Hypothalamus (tissue), 51 donors: ENCODE data around the gene TANGO2.

Experiments used
- DNase-seq, 51 donors: peaks; one replicate each; lab custom pipeline; 2025; lab: John Stamatoyannopoulos, UW

The TANGO2 gene

GRCh38 chr22:19994851-19995610 is 25.9 kb upstream of the TANGO2 start:
- DNase-seq: no peak

DNA sequence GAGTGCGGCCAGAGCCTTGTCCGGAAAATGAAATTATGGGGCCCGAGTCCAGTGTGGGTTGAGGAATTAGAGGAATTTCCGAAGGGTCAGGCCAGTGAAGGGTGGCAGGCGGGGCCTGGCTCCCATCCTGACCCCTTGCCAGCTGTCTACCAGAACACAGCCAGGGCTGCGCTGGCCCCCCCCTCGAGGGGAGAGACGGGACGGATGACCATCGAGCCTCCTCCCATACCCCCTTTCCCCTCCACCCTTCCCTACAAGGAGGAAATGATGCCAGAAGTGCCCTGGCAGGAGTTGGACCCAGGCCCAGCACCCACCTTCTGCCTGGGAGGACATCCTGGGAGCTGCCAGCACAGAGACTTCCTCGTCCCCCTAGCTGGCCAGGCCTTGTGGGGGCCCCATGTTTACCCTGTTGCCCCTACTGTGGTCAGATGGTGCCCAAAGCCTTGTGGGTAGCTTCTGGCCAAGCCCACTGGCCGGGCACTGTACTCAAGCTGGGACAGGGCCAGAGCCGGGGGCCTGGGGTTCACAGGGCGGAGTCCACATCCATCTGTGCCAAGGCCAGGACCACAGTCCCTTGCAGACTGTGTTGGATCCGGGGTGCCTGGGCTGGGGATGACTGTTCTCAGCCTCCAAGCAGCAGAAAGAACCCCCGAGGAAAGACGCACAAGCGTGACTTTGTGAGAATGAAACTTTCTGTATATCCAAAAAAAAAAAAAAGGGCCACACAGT is 25.1 kb upstream of the TANGO2 start:
- no peak for DNase-seq

GRCh38 chr22:19996694-19997384 is 24.1 kb upstream of the TANGO2 start:
- DNase-seq: no peak

DNA sequence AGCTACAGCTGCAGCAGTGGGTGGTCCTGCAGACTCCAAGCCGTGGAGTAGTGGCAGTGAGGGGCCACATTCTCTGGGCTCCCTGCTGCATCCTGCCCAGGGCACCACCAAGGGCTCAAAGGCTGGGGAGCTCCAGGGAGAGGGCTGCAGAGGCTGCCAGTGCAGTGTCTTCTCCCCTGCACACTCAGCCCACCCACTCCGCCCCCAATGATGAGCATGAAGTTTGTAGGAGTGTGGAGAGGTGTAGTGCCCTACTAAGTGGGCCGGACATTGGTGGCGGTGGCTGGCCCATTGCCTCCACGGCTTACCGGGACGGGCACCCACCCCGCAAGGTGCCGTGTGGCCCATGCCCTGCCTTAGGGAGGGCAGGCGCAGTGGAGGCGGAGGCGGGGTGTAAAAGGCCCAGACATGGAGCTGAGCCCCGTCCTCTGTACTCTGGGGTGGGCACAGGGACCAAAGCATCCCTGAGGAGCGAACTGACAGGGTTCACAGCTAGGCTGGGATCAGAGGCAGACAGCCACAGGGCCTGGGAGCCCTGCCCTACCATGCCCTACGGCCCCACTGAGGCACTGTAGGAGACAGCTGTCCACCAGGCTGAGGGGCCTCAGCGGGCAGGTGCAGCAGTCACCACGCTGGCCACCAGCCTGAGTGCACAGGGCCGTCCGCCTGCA is 23.2 kb upstream of the TANGO2 start:
- no peak for DNase-seq

DNA sequence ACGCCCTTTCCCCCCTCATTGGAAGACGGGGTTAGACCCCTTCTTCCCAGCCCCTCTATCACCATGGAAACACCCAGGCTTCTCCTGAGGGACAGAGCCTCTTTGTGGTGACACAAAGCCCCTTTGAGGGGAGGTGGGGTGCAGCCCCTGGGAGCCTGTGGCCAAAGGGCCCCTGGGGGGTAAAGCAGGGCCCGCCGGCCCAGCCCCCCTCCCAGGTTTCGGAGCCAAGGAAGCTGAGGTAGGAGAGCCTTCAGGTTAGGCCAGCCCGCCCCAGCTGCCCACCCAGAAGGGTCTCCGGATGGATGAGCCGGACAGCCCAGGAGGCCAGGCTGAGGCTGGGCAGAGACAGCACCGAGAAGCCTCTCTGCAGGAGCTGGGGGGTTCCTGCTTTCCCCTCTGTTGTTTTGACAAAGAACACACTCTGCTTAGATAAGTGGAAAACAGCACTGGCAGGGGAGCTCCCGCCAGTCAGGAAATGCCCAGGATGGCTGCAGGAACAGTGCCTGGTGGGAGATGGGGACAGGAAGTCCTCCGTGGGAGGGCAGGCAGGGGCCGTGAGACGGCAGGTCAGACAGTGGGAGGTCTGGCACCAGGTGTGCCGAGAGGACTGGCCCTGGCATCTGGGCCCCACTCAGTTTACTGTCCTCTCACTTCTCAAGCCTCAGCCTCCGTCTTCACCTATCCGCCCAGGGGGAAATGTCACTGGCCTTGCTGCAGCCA is 22.5 kb upstream of the TANGO2 start:
- no peak for DNase-seq

- DNase-seq: no peak
These were observed 21.7 kb upstream of the TANGO2 start for GRCh38 chr22:19998991-19999820.

DNA sequence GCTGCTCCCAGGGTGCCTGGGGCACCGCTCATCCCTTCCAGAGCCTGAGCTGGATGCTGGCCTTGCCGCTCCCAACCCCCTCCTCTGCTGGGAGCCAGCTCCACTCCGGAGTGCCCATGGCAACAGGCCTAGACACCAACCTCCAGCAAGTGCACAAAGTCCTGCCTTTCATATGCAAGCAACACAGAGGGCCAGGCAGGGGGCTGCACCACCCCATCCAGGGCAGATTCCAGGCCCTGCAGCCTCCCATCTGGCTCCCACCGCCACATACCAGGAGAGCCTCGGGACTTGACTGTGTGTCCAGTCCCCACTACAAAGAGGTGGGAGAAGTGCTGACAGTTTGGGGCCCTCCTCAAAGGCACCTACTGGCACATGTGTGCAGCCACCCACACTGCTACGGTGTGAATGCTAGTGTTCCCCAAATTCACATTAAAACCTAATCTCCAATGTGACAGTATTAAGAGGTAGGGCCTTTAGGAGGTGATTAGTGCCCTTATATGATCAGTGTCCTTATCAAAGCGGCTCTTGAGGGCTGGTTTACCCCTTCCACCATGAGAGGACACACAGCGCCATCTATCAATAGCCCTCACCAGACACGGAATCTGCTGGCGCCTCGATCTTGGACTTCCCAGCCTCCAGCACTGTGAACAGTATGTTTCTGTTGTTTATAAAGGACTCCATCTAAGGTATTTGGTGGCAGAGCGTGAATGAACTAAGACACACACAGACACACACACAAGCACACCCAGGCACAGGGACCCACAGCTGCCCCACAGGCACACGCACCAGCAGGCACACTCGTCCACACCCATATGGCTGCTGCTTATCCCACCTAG is 20.4 kb upstream of the TANGO2 start:
- DNase-seq: peak in 33 of 51 donors; percentile 10 to 76 (median 48)

GRCh38 chr22:20001082-20001638 is 19.8 kb upstream of the TANGO2 start:
- DNase-seq: no peak

DNA sequence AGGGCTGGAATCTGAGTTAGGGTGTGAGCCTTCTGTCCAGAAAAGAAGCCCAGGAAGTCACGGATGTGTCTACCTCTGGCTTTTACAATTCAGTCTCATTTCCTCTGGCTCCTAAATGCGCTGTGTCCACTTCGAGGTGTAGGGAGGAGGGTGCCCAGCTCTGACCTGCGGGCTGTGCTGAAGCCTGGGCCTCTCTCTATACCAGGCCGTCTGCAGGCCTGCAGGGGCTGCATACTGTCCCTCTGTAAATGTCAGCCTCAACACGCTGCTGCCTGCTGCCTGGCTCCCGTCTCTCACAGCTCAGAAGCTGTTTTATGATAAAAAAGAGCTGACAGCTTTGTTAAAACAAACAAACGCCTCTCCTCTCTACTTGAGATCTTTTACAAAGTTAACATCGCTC is 18.8 kb upstream of the TANGO2 start:
- no peak for DNase-seq

- DNase-seq: no peak
These were observed 18.3 kb upstream of the TANGO2 start for GRCh38 chr22:20002636-20003035.

- no peak for DNase-seq
These were observed 17.6 kb upstream of the TANGO2 start for GRCh38 chr22:20003304-20003703.

- DNase-seq: no peak
These were observed 16.4 kb upstream of the TANGO2 start for GRCh38 chr22:20004464-20004863.

DNA sequence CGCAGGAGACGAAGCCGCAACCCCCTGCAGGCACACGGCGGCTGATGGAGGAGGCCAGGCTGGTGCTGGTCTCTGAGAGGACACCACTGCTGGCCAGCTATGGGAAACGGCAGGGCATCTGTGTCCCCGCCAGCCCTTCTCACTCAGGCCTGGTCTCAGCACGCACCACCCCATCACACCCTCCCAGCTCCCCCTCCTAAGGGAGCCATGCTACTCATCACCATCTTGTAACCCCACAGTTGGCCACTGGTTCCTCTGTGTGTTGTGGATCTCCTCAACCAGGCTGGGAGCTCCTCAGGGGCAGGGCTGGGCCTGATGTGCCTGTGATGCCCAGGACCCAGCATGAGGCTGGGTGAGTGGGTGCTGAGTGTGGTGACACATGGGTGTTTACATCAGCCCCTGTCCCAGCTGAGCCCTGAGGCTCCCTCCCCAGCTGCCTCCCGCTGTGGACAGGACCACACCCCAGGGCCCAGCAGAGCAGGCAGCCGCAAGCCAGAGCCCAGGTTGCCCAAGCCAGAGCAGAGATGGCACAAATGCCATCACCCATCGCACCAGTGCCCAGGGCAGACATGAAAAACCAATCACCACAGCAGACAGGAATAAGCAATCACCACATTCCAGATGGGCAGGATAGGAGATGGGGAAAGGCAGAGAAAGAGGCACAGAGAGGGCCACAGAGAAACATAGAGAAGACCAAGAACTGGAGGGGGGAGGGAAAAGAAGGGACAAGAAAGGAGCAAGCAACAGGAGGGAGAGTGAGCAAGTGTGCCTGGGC is 12.5 kb upstream of the TANGO2 start:
- DNase-seq: no peak

GRCh38 chr22:20009018-20009491 is 11.9 kb upstream of the TANGO2 start:
- no peak for DNase-seq

GRCh38 chr22:20009582-20010306 is 11.2 kb upstream of the TANGO2 start:
- no peak for DNase-seq

DNA sequence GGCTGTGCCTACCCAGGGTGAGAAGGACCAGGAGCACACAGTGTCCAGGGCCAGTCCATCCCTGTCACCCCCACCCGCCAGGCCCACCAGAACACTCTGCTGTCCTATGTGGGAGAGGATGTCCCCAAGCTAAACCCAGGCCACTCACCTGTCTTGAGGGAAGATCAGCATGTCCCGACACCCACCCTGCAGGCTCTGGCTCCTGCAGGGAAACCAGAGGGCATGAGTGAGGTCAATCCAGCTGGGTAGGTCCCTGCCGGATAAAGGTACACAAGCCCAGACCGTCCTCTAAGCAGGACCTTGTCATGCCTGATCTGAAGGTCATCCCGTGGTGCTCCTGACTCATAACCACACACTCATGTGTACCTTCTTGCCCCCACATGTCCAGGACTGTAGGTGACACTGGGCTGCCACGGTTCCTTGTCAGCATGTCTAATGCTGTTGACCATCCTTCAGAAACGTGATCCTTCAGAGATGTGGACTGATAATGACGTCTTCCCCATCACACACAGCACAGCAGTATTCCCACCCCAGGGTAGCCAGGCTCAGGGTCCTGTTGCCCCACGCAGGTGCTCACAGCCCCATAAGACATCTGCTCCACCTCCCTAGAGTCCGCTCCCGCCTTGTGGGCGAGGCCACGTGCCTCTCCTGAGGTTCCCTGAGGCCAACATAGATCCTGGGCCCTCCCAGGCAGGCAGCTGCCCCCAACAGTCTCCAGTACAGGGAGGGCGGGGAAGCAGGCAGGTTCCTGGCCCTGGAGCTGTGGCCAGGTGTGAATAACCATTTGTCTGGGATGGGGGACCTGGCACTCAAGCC is 10.4 kb upstream of the TANGO2 start:
- no peak for DNase-seq
